Activated CD4-positive, alpha-beta T cell treated with anti-CD3 and anti-CD28 coated beads, Interleukin-2, amount 50 U/mL, for 48 hours (primary cell): ENCODE results near the gene ALDOC.
A peak's percentile ranks its signal among the peaks of the same experiment; 100 is the strongest.
"Not testable (repeated sequence)": the region's sequence is repeated elsewhere in the genome, so short reads cannot be mapped to it uniquely, and the experiment has no call there.

Source experiments
- DNase-seq, 2 experiments: peaks; one replicate each; pipeline ENCODE4 v3.0.0-alpha.2; 2020

ALDOC gene

DNA sequence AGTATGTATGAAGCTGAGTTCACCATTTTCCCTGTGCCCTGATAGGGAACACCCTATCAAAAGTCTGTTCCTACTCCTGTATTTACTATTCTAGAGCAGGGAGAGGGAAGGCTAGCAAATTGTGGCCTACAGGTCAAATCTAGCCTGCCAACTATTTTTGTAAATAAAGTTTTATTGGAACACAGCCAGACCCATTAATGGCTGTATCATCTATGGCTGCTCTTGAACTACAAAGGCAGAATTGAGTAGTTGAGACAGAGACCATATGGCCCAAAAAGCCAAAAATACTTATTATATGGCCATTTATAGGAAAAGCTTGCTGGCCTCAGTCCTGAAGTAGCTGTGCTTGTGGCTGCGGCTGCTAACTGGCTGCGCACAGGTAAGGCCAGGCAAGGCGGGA, 4.3 kb upstream of the ALDOC start:
- no peak for DNase-seq

DNA sequence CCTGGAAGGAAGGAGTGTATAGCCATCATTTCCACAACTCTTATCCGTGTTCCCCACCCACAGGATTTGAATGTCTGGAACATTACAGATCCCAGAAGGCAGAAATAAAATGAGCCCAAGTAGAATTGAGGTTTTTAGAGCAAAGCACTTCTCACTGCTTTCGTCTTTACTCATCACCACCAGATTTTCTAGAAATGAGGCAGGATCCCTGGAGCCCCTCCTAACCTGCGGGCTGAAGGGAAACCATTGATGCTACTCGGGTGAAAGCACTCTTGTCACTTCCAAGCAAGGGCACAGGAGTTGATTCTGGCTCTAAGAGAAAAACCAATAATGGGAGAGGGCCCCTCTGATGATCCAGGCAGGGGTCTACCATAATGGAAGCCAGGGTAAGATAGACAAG, 2.8 kb upstream of the ALDOC start:
- DNase-seq = peak; percentile 41 to 55

DNA sequence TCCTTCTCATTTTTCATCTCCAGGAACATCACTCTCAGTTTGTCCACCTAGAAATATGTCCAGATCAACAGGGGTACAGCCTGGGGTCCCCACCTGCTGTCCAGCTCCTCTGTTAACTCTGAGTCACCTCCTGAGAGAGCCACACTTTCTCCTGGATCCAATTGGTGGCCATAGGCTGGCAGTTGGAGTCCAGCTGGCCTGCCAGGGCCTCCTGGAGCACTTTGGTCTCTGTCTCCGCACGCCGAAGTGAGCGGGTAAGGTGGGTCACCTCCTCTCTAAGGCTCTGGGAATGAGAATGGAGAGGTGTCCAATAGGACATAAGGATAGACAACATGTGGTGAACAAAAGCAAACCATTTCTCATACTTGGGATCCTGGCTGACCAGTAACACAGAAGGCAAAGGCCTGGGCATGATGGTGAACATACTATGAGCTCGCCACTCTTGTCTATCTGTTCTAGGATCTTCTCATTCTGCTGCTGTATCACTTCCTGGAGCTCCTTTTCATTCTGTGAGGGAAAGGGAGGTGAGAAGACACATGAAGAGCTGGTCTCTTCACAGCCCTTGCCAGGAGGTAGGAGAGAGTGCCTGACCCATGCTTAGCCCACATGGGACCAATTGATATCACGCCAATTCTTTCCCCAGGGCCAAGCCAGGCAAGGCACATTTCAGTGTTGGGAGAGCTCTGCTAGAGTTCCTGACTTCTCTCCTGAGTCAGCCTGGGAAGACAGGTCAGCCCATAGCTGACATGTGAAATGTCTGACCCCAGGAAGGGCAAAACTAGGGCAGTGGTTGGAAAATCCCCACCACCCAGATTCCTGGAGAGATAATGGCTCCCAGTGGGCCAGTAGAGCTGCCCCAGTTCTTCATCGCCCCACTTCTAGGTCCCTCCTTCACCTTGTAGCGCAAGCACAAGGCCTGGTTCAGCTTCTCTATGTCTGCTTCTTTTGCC, 1.8 kb upstream of the ALDOC start:
- DNase-seq = no peak

DNA sequence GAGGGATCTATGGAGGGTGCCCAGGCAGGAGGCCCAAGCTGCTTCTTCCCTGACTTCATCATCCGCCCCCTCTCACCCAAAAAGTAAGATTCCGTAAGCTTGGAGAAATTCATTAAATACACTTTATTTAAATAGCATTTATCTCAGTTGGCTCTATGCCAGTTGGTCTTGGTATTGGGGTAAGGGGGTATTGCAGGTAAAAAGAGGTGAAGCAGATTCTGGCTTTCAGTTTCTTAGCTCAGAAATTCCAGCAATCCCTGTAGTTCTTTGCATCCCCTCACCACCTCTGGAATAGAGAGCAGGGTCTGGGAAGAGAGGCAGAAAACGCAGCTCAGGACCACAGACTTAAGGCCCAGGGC, 750 bp upstream of the ALDOC start:
- no peak for DNase-seq

DNA sequence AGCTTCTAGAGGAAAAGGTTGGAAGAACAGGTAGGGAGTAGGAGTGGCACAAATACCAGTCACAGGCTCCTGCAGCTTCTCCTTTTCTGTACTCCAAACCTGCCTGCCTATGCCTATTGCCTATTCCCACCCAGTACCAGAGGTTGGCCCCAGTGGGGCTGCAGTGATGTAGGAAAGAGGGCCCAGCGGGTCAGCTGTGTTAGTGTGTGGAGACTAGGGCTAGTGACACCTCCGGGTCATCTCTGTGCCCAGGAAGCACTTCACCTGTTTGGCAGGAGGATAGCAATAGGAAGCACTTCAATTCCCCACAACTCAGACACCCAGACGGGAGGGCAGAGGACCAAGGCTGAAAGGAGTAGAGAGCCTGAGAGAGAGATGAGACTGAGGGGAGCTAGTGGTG, 679 bp downstream of the ALDOC start:
- not testable (repeated sequence) for DNase-seq

DNA sequence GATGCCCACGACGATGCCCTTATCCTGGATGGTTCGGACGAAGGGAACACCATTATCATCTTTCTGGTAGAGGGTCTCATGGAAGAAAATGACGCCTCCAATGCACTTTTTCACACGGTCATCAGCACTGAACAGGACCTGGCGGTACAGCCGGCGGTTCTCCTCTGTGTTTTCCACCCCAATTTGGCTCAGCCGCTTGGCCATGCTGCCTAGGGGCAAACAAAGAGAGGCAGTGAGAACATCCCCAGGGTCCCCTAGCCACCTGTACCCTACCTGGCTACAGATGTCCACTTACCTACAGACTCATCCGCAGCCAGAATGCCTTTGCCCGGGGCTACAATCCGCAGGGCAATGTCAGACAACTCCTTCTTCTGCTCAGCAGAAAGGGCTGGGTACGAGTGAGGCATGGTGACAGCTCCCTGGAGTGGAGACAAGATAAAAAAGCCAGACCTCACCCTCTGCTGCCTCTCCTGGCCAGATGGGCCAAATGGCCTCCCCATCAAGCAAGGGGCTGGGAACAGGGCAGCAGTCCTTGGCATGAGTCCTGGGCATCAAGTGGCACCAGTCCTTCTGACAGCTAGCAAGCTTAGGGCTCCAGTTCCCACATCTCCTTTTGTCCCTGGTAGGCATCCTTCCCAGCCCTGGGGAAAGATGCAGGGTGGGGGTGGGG, 1.4 kb downstream of the ALDOC start:
- DNase-seq = no peak

DNA sequence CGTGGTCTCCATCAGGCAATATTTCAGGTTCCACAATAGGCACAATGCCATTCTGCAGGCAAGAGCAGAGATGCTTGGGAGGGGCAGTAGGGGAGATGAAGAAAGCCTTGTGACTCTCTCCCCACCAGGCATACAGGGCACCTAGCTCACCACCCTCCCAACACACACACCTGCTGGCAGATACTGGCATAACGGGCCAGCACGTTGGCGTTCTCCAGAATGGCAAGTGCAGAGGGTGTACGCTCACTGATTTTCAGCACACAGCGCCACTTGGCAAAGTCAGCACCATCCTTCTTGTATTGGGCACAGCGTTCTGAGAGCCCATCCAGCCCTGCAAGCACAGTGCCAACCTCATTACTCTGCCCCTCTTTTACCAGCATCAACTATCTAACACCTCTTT, 2.2 kb downstream of the ALDOC start:
- no peak for DNase-seq

DNA sequence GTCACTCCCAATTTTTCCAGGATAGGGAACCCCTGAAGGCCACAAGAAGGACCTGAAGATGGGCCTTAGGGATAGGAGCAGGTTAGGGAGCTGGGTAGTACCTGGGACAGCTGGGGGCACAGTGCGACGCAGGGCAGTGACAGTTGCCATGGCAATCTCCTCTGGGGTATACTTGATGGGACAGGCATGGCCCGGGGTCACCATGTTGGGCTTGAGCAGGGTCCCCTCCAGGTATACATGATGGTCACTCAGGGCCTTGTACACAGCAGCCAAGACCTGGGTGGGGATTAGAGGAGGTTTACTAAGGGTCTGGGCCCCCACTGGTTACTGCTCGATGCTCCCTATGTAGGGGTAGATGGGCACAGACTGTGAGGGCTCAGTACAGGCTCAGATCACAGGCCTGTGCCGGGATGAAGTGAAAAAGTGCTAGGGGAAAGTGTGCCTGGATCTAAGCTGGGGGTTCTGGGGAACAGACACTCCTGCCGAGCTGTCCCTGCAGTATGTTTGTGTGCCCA, 2.7 kb downstream of the ALDOC start:
- DNase-seq = no peak

DNA sequence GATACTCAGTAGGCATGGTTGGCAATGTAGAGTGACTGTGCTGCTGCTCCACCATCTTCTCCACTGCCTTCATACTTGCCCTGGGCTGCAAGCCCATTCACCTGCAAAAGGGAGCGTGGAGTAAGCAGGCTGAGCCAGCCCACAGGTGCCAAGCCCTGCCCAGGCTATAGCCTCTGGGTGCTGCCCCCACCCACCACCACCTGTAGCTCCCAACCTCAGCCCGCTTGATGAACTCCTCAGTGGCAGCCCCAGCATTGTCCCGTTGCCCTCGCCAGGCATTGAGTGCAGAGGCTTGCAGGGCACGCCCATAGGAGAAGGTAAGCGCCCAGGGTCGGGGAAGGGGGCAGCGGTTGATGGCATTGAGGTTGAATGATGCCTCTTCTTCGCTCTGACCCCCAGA, 3.2 kb downstream of the ALDOC start:
- no peak for DNase-seq

DNA sequence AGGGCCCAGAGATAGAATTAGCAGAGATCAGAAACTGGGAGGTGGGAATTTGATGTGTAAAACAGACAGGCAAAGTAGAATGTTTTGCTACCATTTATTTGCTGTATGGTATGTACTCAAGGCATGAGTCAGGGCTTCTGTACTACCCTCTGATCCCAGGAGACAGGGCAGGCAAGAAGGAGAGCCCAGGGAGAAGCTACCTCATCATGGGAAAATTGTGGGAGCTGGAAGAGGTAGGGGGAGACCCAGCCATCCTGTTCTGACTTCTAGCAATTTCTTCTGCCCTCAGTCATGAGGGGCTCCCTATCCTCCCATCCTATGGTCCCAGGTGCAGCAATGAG, 3.7 kb downstream of the ALDOC start:
- DNase-seq = no peak

DNA sequence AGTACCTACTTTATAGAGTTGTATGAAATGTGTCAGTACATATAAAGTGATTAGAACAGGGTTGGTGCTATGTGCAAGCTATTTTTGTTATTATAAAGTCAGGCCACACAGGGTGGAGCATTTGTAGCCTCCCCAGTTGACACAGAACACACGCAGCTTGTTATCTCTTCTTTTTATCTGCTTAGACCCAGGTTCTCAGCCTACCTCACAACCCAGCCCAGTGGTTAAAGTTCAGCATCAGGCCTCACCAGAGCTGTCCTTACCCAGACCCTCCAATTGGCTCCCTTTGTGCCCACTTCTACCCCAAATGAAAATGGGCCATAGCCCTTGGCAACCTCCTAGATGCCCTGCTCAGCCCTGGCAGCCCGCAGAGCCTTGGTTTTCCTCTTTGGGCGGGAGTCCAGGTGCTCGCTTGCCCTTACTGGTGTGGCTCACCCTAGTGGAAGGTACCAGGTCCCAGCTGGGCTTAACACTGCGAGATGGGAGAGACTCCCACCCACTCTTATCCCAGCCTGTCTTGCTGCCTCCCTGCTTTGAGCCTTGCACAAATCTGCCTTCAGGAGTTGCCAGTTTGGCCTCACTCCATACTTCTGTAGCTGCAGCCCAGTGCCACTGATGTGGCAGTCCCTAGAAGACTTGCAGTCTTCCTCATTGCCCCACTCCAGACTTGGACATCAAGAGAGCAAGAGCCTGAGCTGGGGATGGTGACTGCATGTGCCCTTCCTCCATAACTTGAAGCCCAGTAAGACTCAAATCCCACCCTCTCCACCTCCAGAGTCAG, 4.2 kb downstream of the ALDOC start:
- DNase-seq = no peak

DNA sequence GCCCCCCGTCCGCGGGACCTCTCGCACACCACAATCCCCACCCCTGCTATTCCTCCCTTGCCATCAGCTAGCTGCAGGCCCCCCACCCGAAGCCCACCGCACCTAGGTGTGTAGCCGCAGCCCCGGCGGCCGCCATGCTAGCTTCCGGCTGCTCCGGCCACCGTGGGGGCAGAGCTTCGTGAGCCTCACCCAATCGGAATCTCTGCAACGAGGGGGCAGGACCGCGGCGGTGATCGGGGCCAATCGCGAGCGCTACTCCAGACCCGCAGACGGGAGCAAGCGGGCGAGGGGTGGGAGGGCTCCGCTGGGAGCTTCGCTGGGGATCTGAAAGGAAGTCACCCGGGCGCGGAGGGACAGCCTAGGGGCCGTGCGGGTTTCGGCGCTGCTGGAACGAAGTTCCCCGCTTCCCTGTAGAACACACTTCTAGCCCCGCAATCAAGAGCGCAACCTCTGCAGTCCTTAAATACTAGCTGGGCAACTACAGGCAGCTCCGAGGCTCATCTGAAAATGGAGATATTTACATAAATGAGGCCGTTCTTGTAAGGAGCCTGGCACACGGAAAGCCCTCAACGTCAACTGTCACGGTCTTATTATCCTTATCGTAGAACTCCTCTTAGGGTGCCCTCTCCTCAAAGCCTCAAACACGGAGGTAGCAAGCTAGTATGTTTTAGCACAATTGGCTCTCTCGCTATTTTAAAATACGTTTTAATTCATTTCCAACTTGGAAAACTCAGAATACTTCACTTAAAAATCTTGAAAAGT, 5.2 kb downstream of the ALDOC start, which contains the start of gene PIGS:
TSS of gene PIGS (minus strand) at position 164 of the 762 bp plus-strand sequence. CDS start at position 136, 28 bp downstream.
- peak; percentile 95 to 96 for DNase-seq

DNA sequence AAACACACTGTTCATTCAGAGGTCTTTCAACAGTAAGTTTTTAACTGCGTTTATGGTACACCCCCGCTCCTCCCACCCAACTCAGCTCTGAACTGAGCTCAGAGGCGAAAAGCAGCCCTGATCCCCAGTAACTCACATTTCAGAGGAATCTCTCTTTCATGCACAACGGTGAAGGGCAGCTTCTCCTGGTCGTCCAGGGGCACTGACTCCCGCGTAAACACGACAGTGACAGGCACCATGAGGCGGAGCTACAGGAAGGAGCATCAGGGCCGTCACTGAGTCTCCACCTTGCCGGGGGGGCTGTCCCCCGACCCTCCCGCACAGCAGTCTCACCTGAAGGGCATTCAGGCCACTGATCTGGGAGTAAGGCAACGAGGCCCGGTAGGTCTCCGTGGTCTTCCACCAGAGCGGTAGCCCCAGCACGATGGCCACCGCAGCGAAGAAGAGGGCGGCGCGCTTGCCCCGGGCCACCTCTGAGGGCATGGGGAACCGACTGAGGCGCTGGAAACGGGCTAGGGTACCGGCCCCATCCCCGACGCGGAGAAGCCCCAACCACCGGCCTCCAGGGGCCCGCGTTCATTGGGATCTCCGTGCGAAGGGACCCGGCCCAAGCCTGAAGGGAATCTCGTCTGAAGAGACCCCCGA, 5.9 kb downstream of the ALDOC start:
- DNase-seq = peak; percentile 53 to 63

DNA sequence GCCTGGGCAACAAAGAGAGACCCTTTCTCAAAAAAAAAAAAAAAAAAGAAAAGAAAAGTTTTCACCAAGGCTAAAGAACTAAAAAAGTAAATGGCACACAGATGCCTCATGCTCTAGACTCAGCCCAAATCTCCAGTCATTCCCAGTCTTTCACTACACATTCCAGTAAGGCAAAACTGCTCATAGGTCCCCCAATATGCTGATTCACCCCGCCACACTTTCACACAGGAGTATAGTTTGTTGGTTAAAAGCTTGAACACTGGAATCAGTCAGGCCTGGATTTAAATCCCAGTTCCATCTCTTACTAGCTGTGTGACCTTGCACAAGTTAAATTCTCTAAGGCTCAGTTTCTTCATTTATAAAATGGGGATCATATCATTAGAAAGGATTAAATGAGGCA, 7.2 kb downstream of the ALDOC start:
- no peak for DNase-seq

DNA sequence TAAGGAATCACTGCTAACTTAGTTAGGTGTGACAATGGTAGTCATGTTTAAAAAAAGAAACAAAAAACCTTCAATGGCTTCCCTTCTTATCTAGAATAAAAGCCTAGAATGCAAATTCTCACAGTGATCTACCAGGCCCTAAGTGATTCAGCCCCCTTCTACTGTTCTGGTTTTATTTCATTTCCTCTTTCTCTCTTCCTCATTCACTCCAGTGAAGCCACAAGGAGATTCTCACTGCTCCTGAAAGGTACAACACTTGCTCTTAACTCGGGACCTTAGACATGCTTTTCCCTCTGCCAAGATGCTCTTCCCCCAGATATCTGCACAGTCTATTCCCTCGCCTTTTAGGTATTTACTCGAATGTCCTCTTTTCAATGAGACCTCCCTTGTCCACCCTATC, 9.1 kb downstream of the ALDOC start:
- no peak for DNase-seq

DNA sequence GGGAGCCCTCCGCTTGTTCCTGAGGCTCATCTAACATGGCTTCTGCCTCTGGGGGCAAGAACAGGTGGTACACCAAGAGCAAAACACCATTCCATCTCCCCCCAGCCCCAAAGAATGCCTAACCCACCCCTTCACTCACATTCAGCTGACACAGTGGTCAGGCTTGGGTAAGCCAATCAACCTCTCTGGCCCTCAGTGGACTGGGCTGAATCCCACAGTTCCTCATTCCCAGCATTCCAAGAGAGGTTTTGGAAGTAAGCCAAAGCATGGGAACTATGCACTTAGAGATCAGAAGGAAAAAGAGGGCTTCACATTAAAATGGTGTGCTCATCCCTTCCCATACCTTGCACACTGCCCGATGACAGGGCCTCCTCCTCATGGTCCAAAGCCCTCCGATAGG, 13.2 kb downstream of the ALDOC start:
- DNase-seq = no peak

DNA sequence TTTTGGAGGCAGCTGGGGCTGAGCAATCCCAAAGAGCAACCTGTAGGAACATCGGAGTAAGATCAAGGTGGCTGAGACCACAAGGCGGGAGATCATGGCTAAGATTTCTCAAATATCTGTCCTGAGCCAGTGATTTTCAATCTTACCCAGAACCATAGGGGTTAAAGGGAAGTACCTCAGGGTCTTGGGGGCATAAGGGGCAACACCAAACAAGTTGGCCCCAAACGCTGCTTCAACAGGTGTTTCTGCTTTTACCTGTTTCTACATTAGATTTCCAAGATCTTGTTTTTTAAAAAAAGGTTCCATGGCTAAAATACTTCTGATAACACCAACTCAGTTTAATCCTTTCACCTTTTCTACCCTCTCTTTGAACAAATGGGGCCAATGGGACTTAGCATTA, 21.7 kb downstream of the ALDOC start:
- no peak for DNase-seq

DNA sequence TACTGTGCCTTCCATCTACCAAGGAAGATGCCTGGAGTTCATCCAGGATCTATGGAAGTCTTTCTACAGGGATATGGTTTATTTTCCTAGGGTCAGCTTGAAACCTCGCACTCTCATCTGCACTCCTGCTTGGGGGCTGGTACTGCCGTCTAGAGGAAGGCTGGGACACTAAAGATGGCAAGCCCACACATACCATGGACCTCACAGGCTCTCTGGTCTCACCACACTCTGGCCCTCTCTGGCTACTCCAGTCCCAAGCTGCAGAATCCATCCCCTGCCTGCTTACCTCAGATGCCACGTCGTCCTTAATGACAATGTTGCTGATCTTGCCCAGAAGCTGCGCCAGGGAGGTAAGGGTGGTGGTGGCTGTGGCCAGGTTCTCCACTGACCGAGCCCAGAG, 22.1 kb downstream of the ALDOC start:
- DNase-seq = no peak

DNA sequence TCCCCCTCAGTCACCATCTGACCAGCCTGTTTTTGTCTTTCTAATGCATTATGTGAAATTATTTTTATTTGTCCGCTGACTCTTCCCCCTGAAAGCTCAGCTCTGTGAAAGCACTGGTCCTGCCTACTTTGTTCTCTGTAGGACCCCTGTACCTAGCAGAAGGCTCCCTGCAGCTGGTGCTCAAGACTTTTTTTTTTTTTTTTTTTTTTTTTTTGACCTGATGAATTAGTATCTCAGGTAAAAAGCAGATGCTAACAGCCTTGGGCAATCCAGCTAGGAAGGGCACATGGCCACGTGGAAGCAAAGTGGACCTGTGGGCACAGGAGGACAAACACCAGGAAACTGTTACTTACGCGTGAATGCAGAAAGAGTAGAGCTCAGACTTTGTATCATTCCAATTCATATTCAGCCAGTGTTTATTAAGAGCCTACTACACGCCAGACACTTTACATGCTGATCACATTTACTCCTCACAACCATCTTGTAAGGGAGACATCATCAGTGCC, 23.6 kb downstream of the ALDOC start:
- no peak for DNase-seq

DNA sequence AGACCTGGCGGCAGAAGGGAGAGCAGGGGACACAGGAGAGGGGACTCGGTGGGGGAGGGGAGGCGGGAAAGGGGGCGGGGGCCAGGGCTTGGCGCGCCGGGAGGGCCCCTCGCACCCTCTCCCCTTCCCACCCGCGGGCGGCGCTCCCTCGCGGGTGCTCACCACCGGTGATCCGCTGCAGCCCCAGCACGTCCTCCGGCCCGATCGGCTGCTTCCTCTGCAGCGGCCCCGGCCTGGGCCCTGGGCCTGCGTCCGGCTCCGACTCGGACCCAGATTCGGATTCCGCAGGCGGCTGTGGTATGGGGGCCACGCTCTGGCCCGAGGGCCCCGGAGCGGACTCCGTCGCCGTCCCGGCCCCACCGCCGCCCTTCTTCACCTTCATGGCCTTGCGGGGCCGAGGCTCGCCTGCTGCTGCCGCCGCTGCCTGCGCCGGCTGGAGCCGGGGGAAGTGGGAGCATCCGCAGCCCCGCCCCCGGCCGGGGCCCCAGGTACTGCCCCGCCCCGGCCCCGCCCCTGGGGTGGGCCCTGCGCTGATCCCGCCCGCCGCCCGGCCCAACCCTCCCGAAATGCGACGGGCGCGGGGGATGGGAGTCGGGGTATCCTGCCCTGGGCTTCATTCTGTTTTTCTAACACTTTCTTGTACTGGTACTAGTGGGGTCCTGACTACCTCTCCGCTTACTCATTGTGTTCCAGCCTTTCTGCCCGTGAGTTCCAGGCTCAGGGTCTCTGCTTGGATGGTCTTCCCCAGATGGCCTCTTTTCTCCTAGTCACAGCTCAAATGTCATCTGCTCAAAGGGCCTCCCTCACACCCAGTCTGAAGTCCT, 24.3 kb downstream of the ALDOC start, which contains the start of gene UNC119:
TSS of gene UNC119 (minus strand) at position 449 of the 824 bp plus-strand sequence. CDS start at position 382, 67 bp downstream.
- peak; percentile 78 to 82 for DNase-seq
